ENCODE measurements around the gene C17orf58.

Gene C17orf58

DNA sequence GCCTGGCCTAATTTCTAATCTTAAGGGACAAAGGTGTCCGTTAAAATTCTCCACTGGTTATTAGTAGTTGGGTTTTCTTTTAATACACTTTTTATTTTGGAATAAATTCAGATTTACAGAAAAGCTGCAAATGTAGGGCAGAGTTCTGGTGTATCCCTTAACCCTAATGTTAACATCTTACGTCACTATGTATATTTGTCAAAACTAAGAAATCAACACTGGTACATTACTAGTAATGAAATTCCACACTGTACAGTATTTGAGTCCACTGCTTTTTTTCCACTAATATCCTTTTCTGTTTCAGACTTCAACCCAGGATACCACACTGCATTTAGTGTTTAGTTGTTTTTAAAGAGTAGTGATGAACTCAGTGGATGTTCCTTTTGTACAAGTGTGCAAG is 20.6 kb upstream of the C17orf58 start:
- TF ChIP-seq, protein P1, sequence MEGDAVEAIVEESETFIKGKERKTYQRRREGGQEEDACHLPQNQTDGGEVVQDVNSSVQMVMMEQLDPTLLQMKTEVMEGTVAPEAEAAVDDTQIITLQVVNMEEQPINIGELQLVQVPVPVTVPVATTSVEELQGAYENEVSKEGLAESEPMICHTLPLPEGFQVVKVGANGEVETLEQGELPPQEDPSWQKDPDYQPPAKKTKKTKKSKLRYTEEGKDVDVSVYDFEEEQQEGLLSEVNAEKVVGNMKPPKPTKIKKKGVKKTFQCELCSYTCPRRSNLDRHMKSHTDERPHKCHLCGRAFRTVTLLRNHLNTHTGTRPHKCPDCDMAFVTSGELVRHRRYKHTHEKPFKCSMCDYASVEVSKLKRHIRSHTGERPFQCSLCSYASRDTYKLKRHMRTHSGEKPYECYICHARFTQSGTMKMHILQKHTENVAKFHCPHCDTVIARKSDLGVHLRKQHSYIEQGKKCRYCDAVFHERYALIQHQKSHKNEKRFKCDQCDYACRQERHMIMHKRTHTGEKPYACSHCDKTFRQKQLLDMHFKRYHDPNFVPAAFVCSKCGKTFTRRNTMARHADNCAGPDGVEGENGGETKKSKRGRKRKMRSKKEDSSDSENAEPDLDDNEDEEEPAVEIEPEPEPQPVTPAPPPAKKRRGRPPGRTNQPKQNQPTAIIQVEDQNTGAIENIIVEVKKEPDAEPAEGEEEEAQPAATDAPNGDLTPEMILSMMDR (IDR thresholded peaks at IDR 0.05) = no peak
- Histone ChIP-seq H3K27ac (no peak overlapping the region), H3K4me3 (no peak overlapping the region)
- no peak for DNase-seq (ENCODE audit: low spot score)

DNA sequence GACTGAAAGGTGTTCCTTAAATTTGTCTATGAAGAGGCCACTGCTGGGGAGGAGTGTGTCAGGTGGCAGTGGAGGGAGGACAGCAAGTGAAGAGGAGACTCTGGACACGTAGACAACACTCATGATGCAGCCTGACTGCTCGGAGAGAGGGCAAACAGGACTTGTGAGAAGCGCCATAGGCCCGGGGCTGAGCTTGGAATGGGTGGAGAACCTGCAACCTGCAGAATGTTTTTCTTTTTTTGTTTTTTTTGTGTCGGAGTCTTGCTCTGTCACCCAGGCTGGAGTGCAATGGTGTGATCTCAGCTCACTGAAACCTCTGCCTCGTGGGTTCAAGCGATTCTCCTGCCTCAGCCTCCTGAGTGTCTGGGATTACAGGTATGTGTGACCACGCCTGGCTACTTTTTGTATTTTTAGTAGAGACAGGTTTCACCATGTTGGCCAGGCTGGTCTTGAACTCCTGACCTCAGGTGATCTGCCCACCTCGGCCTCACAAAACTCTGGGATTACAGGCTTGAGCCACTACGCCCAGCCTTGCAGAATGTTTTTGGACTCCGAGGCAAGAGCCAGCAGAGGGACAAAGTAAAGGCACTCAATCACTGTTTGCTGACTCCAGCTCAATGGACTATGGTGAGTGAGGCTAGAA is 18.9 kb upstream of the C17orf58 start:
- no peak overlapping the region for H3K27ac ChIP-seq
- no peak for DNase-seq (ENCODE audit: low spot score)
- TF ChIP-seq, protein P1 (IDR thresholded peaks at IDR 0.05) = no peak
- H3K4me3 ChIP-seq = no peak overlapping the region

DNA sequence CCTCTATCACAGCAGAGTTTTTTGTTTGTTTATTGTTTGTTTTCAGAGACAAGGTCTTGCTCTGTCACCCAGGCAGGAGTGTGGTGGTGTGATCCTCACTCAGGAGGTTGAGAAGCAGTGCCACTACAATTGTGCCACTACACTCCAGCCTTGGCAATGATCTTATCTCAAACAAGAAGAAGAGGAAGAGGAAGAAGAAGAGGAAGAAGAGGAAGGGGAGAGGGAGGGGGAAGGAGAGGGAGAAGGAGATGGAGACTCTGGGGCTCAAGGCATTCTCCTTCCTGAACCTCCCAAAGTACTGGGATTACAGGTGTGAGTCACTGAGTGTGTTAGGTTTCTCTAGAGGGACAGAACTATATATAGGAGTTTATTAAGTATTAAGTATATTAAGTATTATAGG is 17.1 kb upstream of the C17orf58 start:
- DNase-seq (ENCODE audit: low spot score) = no peak
- no peak overlapping the region for H3K4me3 ChIP-seq
- no peak overlapping the region for H3K27ac ChIP-seq
- TF ChIP-seq, protein P1 (IDR thresholded peaks at IDR 0.05) = no peak

DNA sequence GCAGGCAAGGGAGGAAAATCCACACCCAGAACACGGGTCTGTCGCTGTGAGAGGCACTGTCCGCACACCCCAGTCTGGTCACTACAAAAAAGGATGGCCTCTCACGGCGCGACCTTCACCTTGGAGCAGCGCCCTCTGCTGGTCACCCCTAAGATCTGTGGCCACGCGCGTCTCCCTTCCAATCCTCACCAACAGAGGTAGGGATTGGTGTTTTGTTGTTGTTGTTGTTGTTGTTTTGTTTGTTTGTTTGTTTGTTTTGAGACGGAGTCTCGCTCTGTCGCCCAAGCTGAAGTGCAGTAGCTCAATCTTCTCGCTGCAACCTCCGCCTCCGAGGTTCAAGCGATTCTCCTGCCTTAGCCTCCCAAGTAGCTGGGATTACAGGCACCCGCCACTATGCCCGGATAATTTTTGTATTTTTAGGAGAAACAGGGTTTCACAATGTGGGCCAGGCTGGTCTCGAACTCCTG is 15.0 kb upstream of the C17orf58 start:
- H3K4me3 ChIP-seq = no peak overlapping the region
- no peak for DNase-seq (ENCODE audit: low spot score)
- H3K27ac ChIP-seq = no peak overlapping the region
- TF ChIP-seq, protein P1 (IDR thresholded peaks at IDR 0.05) = peak; percentile 43

DNA sequence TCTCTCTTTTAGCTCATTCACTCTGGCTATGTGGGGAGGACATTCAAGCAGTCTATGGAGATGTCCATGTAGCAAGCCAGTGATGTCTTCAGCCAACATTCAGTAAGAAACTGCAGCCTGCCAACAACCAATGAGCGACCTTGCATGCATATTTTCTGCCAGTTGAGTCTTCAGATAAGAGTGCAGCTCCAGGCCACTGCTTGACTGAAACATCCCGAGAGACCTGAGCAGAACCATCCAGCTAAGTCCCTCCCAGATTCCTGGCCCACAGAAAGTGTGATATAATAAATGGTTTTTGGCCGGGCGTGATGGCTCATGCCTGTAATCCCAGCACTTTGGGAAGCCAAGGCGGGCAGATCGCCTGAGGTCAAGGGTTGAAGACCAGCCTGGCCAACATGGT is 10.5 kb upstream of the C17orf58 start:
- DNase-seq (ENCODE audit: low spot score) = no peak

DNA sequence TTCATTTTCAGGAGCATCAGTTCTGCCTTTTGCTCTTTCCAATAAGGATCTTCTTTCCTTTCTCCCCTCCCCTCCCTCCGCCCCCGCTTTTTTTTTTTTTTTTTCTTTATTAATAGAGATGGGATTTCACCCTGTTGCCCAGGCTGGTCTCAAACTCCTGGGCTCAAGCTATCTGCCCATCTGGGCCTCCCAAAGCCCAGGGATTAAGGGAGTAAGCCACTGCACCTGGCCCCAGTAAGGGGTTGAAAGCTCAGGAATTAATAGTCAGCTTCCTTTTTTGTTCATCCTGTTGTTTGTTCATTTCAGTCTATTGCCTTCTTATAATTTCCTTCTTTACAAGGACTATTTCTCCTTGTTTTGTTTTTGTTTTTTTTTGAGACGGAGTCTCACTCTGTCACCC is 7.9 kb upstream of the C17orf58 start:
- H3K4me3 ChIP-seq = no peak overlapping the region
- TF ChIP-seq, protein P1 (IDR thresholded peaks at IDR 0.05) = no peak
- no peak for DNase-seq (ENCODE audit: low spot score)
- no peak overlapping the region for H3K27ac ChIP-seq

More for the DNA sequence above, 10.5 kb upstream of the C17orf58 start:
- Histone ChIP-seq H3K4me3 (no peak overlapping the region), H3K27ac (no peak overlapping the region)
- TF ChIP-seq, protein P1 (IDR thresholded peaks at IDR 0.05) = no peak

DNA sequence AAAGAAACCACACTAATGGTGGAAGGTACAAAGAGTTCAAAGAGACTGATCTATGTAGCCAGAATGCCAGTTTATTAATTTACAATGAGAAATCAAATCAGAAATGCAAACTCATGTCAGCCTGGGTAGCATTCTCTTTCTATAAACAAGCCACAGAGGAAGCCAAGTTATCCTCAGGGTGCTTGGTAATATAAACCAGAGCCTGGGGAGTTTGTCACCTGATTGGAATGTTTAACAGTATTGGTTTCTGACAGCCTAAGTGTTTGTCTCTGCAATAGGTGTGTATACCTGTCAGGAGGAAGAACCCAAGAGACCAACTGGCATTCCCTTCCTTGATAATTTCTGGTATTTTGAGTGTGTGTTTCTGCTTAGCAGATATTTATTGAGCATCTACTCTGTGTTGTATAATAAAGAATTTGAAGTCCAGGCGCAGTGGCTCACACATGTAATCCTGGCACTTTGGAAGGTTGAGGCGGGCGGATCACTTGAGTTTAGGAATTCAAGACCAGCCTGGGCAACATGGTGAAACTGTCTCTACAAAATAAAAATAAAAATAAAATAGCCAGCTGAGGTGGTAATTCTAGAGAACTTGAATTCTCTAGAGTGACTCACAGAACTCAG is 3.1 kb upstream of the C17orf58 start:
- TF ChIP-seq, protein P1 (IDR thresholded peaks at IDR 0.05) = no peak
- H3K27ac ChIP-seq = no peak overlapping the region
- H3K4me3 ChIP-seq = no peak overlapping the region
- no peak for DNase-seq (ENCODE audit: low spot score)

All from coronary artery (tissue), 2 donors.